ENCODE results near the gene TRIM24. TPM values are rescaled to one million over a fixed set of nuclear protein-coding genes. Genes with fewer than 3 reads are reported as not detected.

The TRIM24 gene
- total and polyA plus RNA-seq, 8 donors: 22.4 to 81.2 (median 69.9) TPM

DNA sequence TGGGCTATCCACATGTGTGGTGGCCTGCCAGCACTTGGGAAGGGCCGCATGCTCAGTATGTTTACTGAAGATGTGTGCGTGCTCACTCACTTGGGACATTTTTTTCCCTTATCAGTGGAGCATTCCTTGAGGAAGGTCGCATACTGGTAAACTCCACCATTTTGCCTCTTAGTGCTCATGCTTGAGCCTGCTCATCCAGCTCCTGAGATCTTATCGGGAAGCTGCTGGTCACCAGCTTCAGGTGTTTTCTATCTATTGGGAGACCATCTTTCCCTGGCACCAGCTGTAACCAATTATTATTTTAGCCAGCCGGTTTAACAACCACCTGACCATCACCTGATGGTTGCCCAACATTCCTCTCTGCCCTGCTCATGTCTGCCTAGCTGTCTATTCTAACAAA is 35.0 kb upstream of the TRIM24 start:
- ATAC-seq: no peak
- intact Hi-C loops (cut with DNase I): no loop called here
- Histone ChIP-seq H3K36me3 (no peaks in the 10 kb centered on the region), H3K4me1 (no peaks in the 10 kb centered on the region), H3K4me3 (no peak overlapping the region), H3K27ac (no peak overlapping the region), H3K9me3 (peaks cover 0 to 39% of the 10 kb centered on the region in 2 donors), H3K27me3 (no peaks in the 10 kb centered on the region)
- DNase-seq: no peak
- TF ChIP-seq, protein P1, sequence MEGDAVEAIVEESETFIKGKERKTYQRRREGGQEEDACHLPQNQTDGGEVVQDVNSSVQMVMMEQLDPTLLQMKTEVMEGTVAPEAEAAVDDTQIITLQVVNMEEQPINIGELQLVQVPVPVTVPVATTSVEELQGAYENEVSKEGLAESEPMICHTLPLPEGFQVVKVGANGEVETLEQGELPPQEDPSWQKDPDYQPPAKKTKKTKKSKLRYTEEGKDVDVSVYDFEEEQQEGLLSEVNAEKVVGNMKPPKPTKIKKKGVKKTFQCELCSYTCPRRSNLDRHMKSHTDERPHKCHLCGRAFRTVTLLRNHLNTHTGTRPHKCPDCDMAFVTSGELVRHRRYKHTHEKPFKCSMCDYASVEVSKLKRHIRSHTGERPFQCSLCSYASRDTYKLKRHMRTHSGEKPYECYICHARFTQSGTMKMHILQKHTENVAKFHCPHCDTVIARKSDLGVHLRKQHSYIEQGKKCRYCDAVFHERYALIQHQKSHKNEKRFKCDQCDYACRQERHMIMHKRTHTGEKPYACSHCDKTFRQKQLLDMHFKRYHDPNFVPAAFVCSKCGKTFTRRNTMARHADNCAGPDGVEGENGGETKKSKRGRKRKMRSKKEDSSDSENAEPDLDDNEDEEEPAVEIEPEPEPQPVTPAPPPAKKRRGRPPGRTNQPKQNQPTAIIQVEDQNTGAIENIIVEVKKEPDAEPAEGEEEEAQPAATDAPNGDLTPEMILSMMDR (IDR thresholded peaks at IDR 0.05): no peak

GRCh38 chr7:138429577-138430250 is 30.3 kb upstream of the TRIM24 start:
- intact Hi-C loops (cut with DNase I): no loop called here
- TF ChIP-seq, protein P1 (IDR thresholded peaks at IDR 0.05): no peak
- no peak for ATAC-seq

DNA sequence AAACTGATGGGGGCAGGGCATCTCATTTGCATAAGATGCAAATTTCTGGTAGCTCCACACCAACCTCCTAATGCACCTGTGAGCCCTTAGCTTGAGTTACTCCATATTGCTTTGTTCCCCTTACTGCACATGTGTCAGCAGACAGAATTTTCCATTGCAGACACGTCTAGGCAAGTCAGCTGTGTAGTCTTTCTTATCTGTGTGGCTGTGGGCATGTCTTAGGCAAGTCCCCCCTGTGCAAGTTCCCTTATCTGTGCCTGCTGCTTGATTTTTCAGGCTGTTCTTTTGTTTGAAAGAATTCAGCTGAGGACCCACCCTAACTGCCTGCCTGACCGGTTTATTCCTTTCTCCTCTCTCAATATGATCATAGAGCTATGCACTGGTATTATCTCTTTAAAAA is 28.5 kb upstream of the TRIM24 start:
- H3K4me3 ChIP-seq: no peak overlapping the region
- no peaks in the 10 kb centered on the region for H3K36me3 ChIP-seq
- intact Hi-C loops (cut with DNase I): no loop called here
- DNase-seq (no peak), ATAC-seq (no peak)
- no peaks in the 10 kb centered on the region for H3K4me1 ChIP-seq
- peaks cover 0 to 53% of the 10 kb centered on the region in 2 donors for H3K9me3 ChIP-seq
- H3K27me3 ChIP-seq: no peaks in the 10 kb centered on the region
- TF ChIP-seq, protein P1 (IDR thresholded peaks at IDR 0.05): no peak
- no peak overlapping the region for H3K27ac ChIP-seq

More at GRCh38 chr7:138429577-138430250, 30.3 kb upstream of the TRIM24 start:
- no peaks in the 10 kb centered on the region for H3K36me3 ChIP-seq
- peaks cover 0 to 54% of the 10 kb centered on the region in 2 donors for H3K9me3 ChIP-seq
- H3K4me1 ChIP-seq: no peaks in the 10 kb centered on the region
- H3K27me3 ChIP-seq: no peaks in the 10 kb centered on the region
- no peak overlapping the region for H3K4me3 ChIP-seq
- no peak overlapping the region for H3K27ac ChIP-seq
- no peak for DNase-seq

DNA sequence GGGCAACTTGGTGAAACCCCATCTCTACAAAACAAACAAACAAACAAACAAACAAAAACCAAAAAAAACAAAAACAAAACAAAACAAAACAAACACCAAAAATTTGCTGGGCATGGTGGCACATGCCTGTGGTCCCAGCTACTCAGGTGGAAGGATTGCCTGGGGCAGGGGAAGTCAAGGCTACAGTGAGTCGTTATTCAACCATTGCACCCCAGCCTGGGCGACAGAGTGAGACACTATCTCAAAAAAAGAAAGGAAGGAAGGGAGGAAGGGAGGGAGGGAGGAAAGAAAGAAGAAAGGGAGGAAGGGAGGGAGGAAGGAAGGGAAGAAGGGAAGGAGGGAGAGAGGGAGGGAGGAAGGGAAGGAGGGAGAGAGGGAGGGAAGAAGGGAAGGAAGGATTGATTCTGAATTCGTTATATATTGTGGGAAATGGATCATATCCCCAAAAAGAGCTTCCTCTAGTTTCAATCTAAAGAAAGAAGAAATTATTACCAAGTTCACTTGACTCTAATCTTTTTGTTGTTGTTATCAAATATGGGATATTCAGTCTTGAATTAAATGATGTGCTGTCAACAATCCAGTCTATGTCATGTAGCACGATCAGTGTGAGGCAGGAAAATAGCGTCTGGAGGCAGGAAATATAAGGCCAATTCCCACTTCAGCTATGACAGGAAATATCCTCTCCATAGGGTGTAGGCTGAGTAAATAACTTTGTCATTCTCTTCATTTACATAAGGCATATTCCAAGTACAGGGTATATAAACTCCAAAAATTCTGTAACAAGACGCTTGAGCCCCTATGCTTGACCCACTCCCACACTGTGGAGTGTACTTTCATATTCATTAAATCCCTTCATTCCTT is 26.2 kb upstream of the TRIM24 start:
- Histone ChIP-seq H3K4me1 (no peaks in the 10 kb centered on the region), H3K27me3 (no peaks in the 10 kb centered on the region), H3K9me3 (peaks cover 0 to 36% of the 10 kb centered on the region in 2 donors), H3K36me3 (no peaks in the 10 kb centered on the region), H3K4me3 (no peak overlapping the region), H3K27ac (no peak overlapping the region)
- intact Hi-C loops (cut with DNase I): no loop called here
- ATAC-seq (no peak), DNase-seq (no peak)
- TF ChIP-seq, protein P1 (IDR thresholded peaks at IDR 0.05): no peak

- DNase-seq (no peak), ATAC-seq (no peak)
- H3K27me3 ChIP-seq: no peaks in the 10 kb centered on the region
- no peak overlapping the region for H3K4me3 ChIP-seq
- intact Hi-C loops (cut with DNase I): no loop called here
- H3K36me3 ChIP-seq: no peaks in the 10 kb centered on the region
- H3K27ac ChIP-seq: no peak overlapping the region
- no peaks in the 10 kb centered on the region for H3K4me1 ChIP-seq
- H3K9me3 ChIP-seq: peaks cover 0 to 28% of the 10 kb centered on the region in 2 donors
- TF ChIP-seq, protein P1 (IDR thresholded peaks at IDR 0.05): no peak
Observed at GRCh38 chr7:138434597-138435019, 25.5 kb upstream of the TRIM24 start.

All from left lung (tissue), 10 donors.